Neural crest cell (in vitro differentiated cells): ENCODE measurements around the gene MAML3. TPM values are rescaled to one million over a fixed set of nuclear protein-coding genes. Genes with fewer than 3 reads are reported as not detected.

Experiments used
- DNase-seq: peaks from one replicate; pipeline ENCODE4 v3.0.0; 2021; ENCODE audit warnings: low read depth, mixed read lengths, low spot score
- H3K27ac Mint-ChIP-seq: one replicate; pipeline ENCODE4 v1.8.0; 2021; ENCODE audit warnings: mild to moderate bottlenecking, mixed read lengths; ENCODE audit not compliant: unreplicated experiment
- H3K27me3 Mint-ChIP-seq: 2 replicates; pipeline ENCODE4 v1.8.0; 2021; ENCODE audit warnings: low read depth, mild to moderate bottlenecking, mixed read lengths
- H3K36me3 Mint-ChIP-seq: 2 replicates; pipeline ENCODE4 v1.8.0; 2021; ENCODE audit warnings: low read depth, mild to moderate bottlenecking, mixed read lengths
- H3K4me1 Mint-ChIP-seq: 2 replicates; pipeline ENCODE4 v1.8.0; 2021; ENCODE audit warnings: mixed read lengths
- H3K4me3 Mint-ChIP-seq: one replicate; pipeline ENCODE4 v1.8.0; 2021; ENCODE audit warnings: mild to moderate bottlenecking, mixed read lengths
- H3K9me3 Mint-ChIP-seq: 2 replicates; pipeline ENCODE4 v1.8.0; 2021; ENCODE audit warnings: mixed read lengths
- CTCF ChIP-seq: fragments of 200-600 bp; sonication (generic); conservative IDR thresholded peaks from 2 replicates; pipeline ENCODE4 v1.5.0; 2021; ENCODE audit warnings: antibody characterized with exemption, mild to moderate bottlenecking
- total RNA-seq: library from RNA; stranded (reverse); gene quantifications from 2 replicates; pipeline ENCODE4 v1.2.1, GENCODE V29; 2021

The MAML3 gene
- total RNA-seq, 1 donor from 2014 or later: 21.8 TPM

GRCh38 chr4:140127422-140127821 is 26.6 kb downstream of the MAML3 start:
- Mint-ChIP-seq H3K36me3 (peaks cover 2% of the 10 kb centered on the region), H3K27me3 (no peaks in the 10 kb centered on the region), H3K4me1 (peaks cover 14% of the 10 kb centered on the region), H3K9me3 (no peaks in the 10 kb centered on the region), H3K4me3 (no peak overlapping the region), H3K27ac (no peak overlapping the region)
- TF ChIP-seq CTCF: no peak
- DNase-seq: no peak

- no peaks in the 10 kb centered on the region for H3K9me3 Mint-ChIP-seq
- no peak overlapping the region for H3K4me3 Mint-ChIP-seq
- no peaks in the 10 kb centered on the region for H3K27me3 Mint-ChIP-seq
- H3K36me3 Mint-ChIP-seq: peaks cover 2% of the 10 kb centered on the region
- TF ChIP-seq CTCF: no peak
- DNase-seq: no peak
- H3K4me1 Mint-ChIP-seq: peaks cover 16% of the 10 kb centered on the region
- no peak overlapping the region for H3K27ac Mint-ChIP-seq
Observed at GRCh38 chr4:140126261-140126660, 27.7 kb downstream of the MAML3 start.

GRCh38 chr4:140125374-140125773 is 28.6 kb downstream of the MAML3 start:
- H3K4me3 Mint-ChIP-seq: no peak overlapping the region
- no peaks in the 10 kb centered on the region for H3K36me3 Mint-ChIP-seq
- no peaks in the 10 kb centered on the region for H3K9me3 Mint-ChIP-seq
- DNase-seq: no peak
- peaks cover 20% of the 10 kb centered on the region for H3K4me1 Mint-ChIP-seq
- H3K27me3 Mint-ChIP-seq: no peaks in the 10 kb centered on the region
- no peak for TF ChIP-seq CTCF
- H3K27ac Mint-ChIP-seq: no peak overlapping the region

GRCh38 chr4:140123666-140124377 is 30.2 kb downstream of the MAML3 start:
- no peak for TF ChIP-seq CTCF
- H3K36me3 Mint-ChIP-seq: no peaks in the 10 kb centered on the region
- H3K27ac Mint-ChIP-seq: no peak overlapping the region
- no peak overlapping the region for H3K4me3 Mint-ChIP-seq
- H3K4me1 Mint-ChIP-seq: peaks cover 20% of the 10 kb centered on the region
- no peaks in the 10 kb centered on the region for H3K9me3 Mint-ChIP-seq
- DNase-seq: no peak
- H3K27me3 Mint-ChIP-seq: no peaks in the 10 kb centered on the region

- no peaks in the 10 kb centered on the region for H3K27me3 Mint-ChIP-seq
- H3K36me3 Mint-ChIP-seq: no peaks in the 10 kb centered on the region
- peaks cover 20% of the 10 kb centered on the region for H3K4me1 Mint-ChIP-seq
- no peak overlapping the region for H3K27ac Mint-ChIP-seq
- TF ChIP-seq CTCF: no peak
- DNase-seq: no peak
- no peaks in the 10 kb centered on the region for H3K9me3 Mint-ChIP-seq
- H3K4me3 Mint-ChIP-seq: no peak overlapping the region
Observed at GRCh38 chr4:140122891-140123290, 31.1 kb downstream of the MAML3 start.
